Right cardiac atrium (tissue), 5 donors: ENCODE data around the gene DDX56. TPM values are rescaled to one million over a fixed set of nuclear protein-coding genes. Genes with fewer than 3 reads are reported as not detected.

ENCODE experiments used
- polyA plus RNA-seq: library from polyadenylated mRNA; stranded (reverse); fragments of 200-250 nt; gene quantifications from one replicate; pipeline ENCODE4 v1.2.3, GENCODE V29; 2013
- total RNA-seq, 4 donors: library from RNA; stranded (reverse); fragmentation: NEBNext Ultra II Directional; extraction: Animal tissue kit (Norgen Biotek cat#: 25700); gene quantifications; one replicate each; pipeline ENCODE4 v1.2.1, GENCODE V29; 2021
- donor health status: healthy with polysubstance abuse.
- donor health status: DM: no; HTN: yes; CAD: no.
- donor health status: DM: no; HTN: no; CAD: no.
- donor health status: DM: no; HTN: yes; CAD: no; lungs with severe emphysema.
- donor health status: DM: yes; HTN: yes; CAD: no.

DDX56 gene
- total and polyA plus RNA-seq, 5 donors: 23.4 to 35.5 (median 24.5) TPM

Other genes with a start within 250 kb of the DDX56 start
- gene CAMK2B, start 248.3 kb downstream of the DDX56 start, total RNA-seq: 100 to 1,000 TPM in 2 of 4 donors, 10 to 100 TPM in 2; 79.7 to 134 (median 106) TPM
- 105 TPM for gene CAMK2B, start 248.3 kb downstream of the DDX56 start, polyA plus RNA-seq
- 100 to 1,000 TPM in 3 of 4 donors, 10 to 100 TPM in 1; 92.4 to 108 (median 104) TPM for gene NUDCD3, start 83.2 kb downstream of the DDX56 start, total RNA-seq
- 29.0 TPM for gene NUDCD3, start 83.2 kb downstream of the DDX56 start, polyA plus RNA-seq
- under 1 TPM in 2 of 4 donors, not detected in 2; 0.06 to 0.08 TPM for gene NPC1L1, start 32.6 kb downstream of the DDX56 start, total RNA-seq
- 0.05 TPM for gene NPC1L1, start 32.6 kb downstream of the DDX56 start, polyA plus RNA-seq
- 10 to 100 TPM; 63.2 to 75.2 (median 66.6) TPM for gene TMED4, start 8.3 kb upstream of the DDX56 start, total RNA-seq
- 63.9 TPM for gene TMED4, start 8.3 kb upstream of the DDX56 start, polyA plus RNA-seq
- 100 to 1,000 TPM; 347 to 406 (median 380) TPM for gene OGDH, start 32.7 kb upstream of the DDX56 start, total RNA-seq
- gene OGDH, start 32.7 kb upstream of the DDX56 start, polyA plus RNA-seq: 168 TPM
- gene ZMIZ2, start 174.9 kb upstream of the DDX56 start, total RNA-seq: 10 to 100 TPM; 47.4 to 61.6 (median 51.2) TPM
- gene ZMIZ2, start 174.9 kb upstream of the DDX56 start, polyA plus RNA-seq: 36.3 TPM
- gene PPIA, start 222.8 kb upstream of the DDX56 start, total RNA-seq: 100 to 1,000 TPM; 411 to 510 (median 490) TPM
- 1,145 TPM for gene PPIA, start 222.8 kb upstream of the DDX56 start, polyA plus RNA-seq